ENCODE results near the gene FCHSD2.

- TF ChIP-seq POLR2A (IDR thresholded peaks at IDR 0.05; ENCODE audit: low read depth, low read length) (peak; percentile 7; the same call in 1 of the 2 replicates), POLR2AphosphoS5 (IDR thresholded peaks at IDR 0.05; ENCODE audit: low read depth, low read length) (no peak), TAF1 (IDR thresholded peaks at IDR 0.05; ENCODE audit: borderline replicate concordance, low read depth, low read length) (no peak; the same call in 1 of the 2 replicates)
These were observed 1.2 kb upstream of the FCHSD2 start for GRCh38 chr11:73143126-73143838.

Measured in GM12892 (cell line).